Naive thymus-derived CD4-positive, alpha-beta T cell (primary cell): ENCODE results near the gene GTF2IRD1. TPM values are rescaled to one million over a fixed set of nuclear protein-coding genes. Genes with fewer than 3 reads are reported as not detected.
"Not testable (repeated sequence)": the region's sequence is repeated elsewhere in the genome, so short reads cannot be mapped to it uniquely, and the experiment has no call there.

Experiments used
- ATAC-seq: fragments of 150-1000 bp; cut with Tn5 transposase; 2 replicates; pipeline ENCODE4 v1.10.0; 2021; ENCODE audit warnings: mild to moderate bottlenecking, moderate library complexity
- CTCF ChIA-PET: fragments of 350-600 bp; sonication (Branson Sonifier 250); formaldehyde crosslinking; loops from one replicate; lab custom pipeline; 2021; ENCODE audit warnings: antibody characterized with exemption; lab: Charles Lee
- POLR2A ChIA-PET: fragments of 350-600 bp; sonication (Branson Sonifier 250); formaldehyde crosslinking; loops from one replicate; lab custom pipeline; 2021; ENCODE audit warnings: antibody characterized with exemption, inconsistent platforms; lab: Charles Lee
- DNase-seq, 9 donors: peaks; one replicate each; pipeline versions ENCODE4 v3.0.0 to v3.0.0-alpha.2; 2020 to 2022; ENCODE audit warnings: mixed read lengths in 1 of 9
- H3K27ac ChIP-seq: one replicate; pipeline ENCODE4 v1.7.0; 2013; ENCODE audit warnings: mild to moderate bottlenecking, low read depth, low read length, moderate library complexity
- H3K27me3 ChIP-seq, 2 donors: one replicate each; pipeline ENCODE4 v1.7.0; 2013; ENCODE audit warnings: low read length in 2 of 2, mild to moderate bottlenecking in 2 of 2, moderate library complexity in 2 of 2; ENCODE audit not compliant: control insufficient read depth in 2 of 2, insufficient read depth in 2 of 2
- H3K36me3 ChIP-seq, 3 experiments: 1 replicate in 2 of 3; 2 replicates in 1 of 3; pipeline ENCODE4 v1.7.0; 2013; ENCODE audit warnings: low read length in 3 of 3, mild to moderate bottlenecking in 3 of 3, moderate library complexity in 1 of 3; ENCODE audit not compliant: insufficient read depth in 3 of 3, control insufficient read depth in 2 of 3
- H3K4me1 ChIP-seq, 2 donors: one replicate each; pipeline ENCODE4 v1.7.0; 2013; ENCODE audit warnings: low read length in 2 of 2, mild to moderate bottlenecking in 2 of 2, moderate library complexity in 1 of 2; ENCODE audit not compliant: control insufficient read depth in 2 of 2, insufficient read depth in 2 of 2
- H3K4me3 ChIP-seq: 2 replicates; pipeline ENCODE4 v1.7.0; 2013; ENCODE audit warnings: mild to moderate bottlenecking, low read length
- H3K9me3 ChIP-seq, 3 experiments: 1 replicate in 2 of 3; 2 replicates in 1 of 3; pipeline ENCODE4 v1.7.0; 2013; ENCODE audit warnings: low read length in 3 of 3; ENCODE audit not compliant: control insufficient read depth in 2 of 3
- H3K27ac Mint-ChIP-seq, 9 donors: one replicate each; pipeline ENCODE4 v1.8.0; 2020 to 2022; ENCODE audit warnings: mixed read lengths in 9 of 9, mild to moderate bottlenecking in 8 of 9, moderate library complexity in 5 of 9, inconsistent platforms in 2 of 9
- H3K27me3 Mint-ChIP-seq, 5 donors: one replicate each; pipeline ENCODE4 v1.8.0; 2021 to 2022; ENCODE audit warnings: mixed read lengths in 5 of 5, mild to moderate bottlenecking in 1 of 5
- H3K36me3 Mint-ChIP-seq, 5 donors: one replicate each; pipeline ENCODE4 v1.8.0; 2020 to 2022; ENCODE audit warnings: mixed read lengths in 5 of 5, mild to moderate bottlenecking in 3 of 5, inconsistent platforms in 1 of 5
- H3K4me1 Mint-ChIP-seq, 7 donors: one replicate each; pipeline ENCODE4 v1.8.0; 2020 to 2022; ENCODE audit warnings: mixed read lengths in 7 of 7, mild to moderate bottlenecking in 3 of 7, inconsistent platforms in 1 of 7
- H3K4me3 Mint-ChIP-seq, 10 donors: one replicate each; pipeline ENCODE4 v1.8.0; 2020 to 2022; ENCODE audit warnings: mild to moderate bottlenecking in 10 of 10, mixed read lengths in 10 of 10, moderate library complexity in 6 of 10, inconsistent platforms in 2 of 10
- H3K9me3 Mint-ChIP-seq, 11 donors: one replicate each; pipeline ENCODE4 v1.8.0; 2020 to 2022; ENCODE audit warnings: mixed read lengths in 11 of 11, mild to moderate bottlenecking in 4 of 11, inconsistent platforms in 1 of 11, moderate library complexity in 1 of 11
- intact Hi-C, 2 donors: fragments of 100-400 bp; cut with micrococcal nuclease; formaldehyde crosslinking; loops; one replicate each; pipeline ENCODE4 v1.15.1; 2023
- polyA plus RNA-seq, 2 donors: library from polyadenylated mRNA; unstranded; fragments of 300-500 nt; fragmentation: Illumina TruSeq; gene quantifications; one replicate each; pipeline ENCODE4 v1.2.3, GENCODE V29; 2021
- total RNA-seq, 6 experiments: library from RNA in 5 of 6; stranded (reverse) in 5 of 6; gene quantifications; 1 replicate in 5 of 6; 2 replicates in 1 of 6; pipeline ENCODE4 v1.2.3 and lab custom pipeline; 2021 to 2026

Gene GTF2IRD1
- total and polyA plus RNA-seq, 7 experiments from 2014 or later = 0.07 to 5.6 (median 0.93) TPM; not detected in 1

- ChIA-PET POLR2A (no interaction called here), CTCF (no interaction called here)
- no peak for DNase-seq
- Histone ChIP-seq H3K9me3 (no peaks in the 10 kb centered on the region), H3K4me1 (no peaks in the 10 kb centered on the region), H3K4me3 (no peak overlapping the region), H3K27ac (no peak overlapping the region), H3K27me3 (no peaks in the 10 kb centered on the region), H3K36me3 (no peaks in the 10 kb centered on the region)
- Mint-ChIP-seq H3K4me3 (no peak overlapping the region), H3K4me1 (no peaks in the 10 kb centered on the region), H3K36me3 (no peaks in the 10 kb centered on the region), H3K27me3 (no peaks in the 10 kb centered on the region), H3K9me3 (no peaks in the 10 kb centered on the region), H3K27ac (no peak overlapping the region)
- ATAC-seq = no peak
- intact Hi-C loops = no loop called here
Observed at GRCh38 chr7:74535951-74536356, 82.2 kb downstream of the GTF2IRD1 start.

GRCh38 chr7:74541937-74542336, 88.2 kb downstream of the GTF2IRD1 start:
- H3K27me3 Mint-ChIP-seq, H3K36me3 Mint-ChIP-seq, H3K4me3 ChIP-seq, H3K36me3 ChIP-seq, H3K4me1 ChIP-seq, H3K4me3 Mint-ChIP-seq, CTCF ChIA-PET, H3K27me3 ChIP-seq, H3K4me1 Mint-ChIP-seq, ATAC-seq, intact Hi-C loops, H3K27ac ChIP-seq, DNase-seq, POLR2A ChIA-PET: not testable (repeated sequence)
- H3K9me3 Mint-ChIP-seq = peaks cover 0 to 11% (median 2%) of the 10 kb centered on the region in 11 donors
- peak overlapping the region in 1 of 9 donors; percentile 34 for H3K27ac Mint-ChIP-seq
- H3K9me3 ChIP-seq = peaks cover 0 to 11% (median 0%) of the 10 kb centered on the region in 3 experiments

GRCh38 chr7:74542558-74543117, 88.9 kb downstream of the GTF2IRD1 start:
- peaks cover 0 to 11% (median 0%) of the 10 kb centered on the region in 3 experiments for H3K9me3 ChIP-seq
- DNase-seq = no peak
- Mint-ChIP-seq H3K36me3 (no peaks in the 10 kb centered on the region), H3K27ac (no peak overlapping the region), H3K4me3 (no peak overlapping the region), H3K9me3 (peaks cover 0 to 11% (median 2%) of the 10 kb centered on the region in 11 donors), H3K4me1 (no peaks in the 10 kb centered on the region), H3K27me3 (no peaks in the 10 kb centered on the region)
- no peak overlapping the region for H3K27ac ChIP-seq
- ChIA-PET POLR2A (no interaction called here), CTCF (no interaction called here)
- H3K27me3 ChIP-seq = no peaks in the 10 kb centered on the region
- H3K4me1 ChIP-seq = no peaks in the 10 kb centered on the region
- intact Hi-C loops = no loop called here
- H3K36me3 ChIP-seq = no peaks in the 10 kb centered on the region
- H3K4me3 ChIP-seq = no peak overlapping the region
- ATAC-seq = no peak

GRCh38 chr7:74544706-74545469, 91.2 kb downstream of the GTF2IRD1 start:
- ChIA-PET CTCF (no interaction called here), POLR2A (no interaction called here)
- Mint-ChIP-seq H3K27ac (no peak overlapping the region), H3K4me3 (no peak overlapping the region), H3K27me3 (no peaks in the 10 kb centered on the region), H3K4me1 (no peaks in the 10 kb centered on the region), H3K36me3 (no peaks in the 10 kb centered on the region), H3K9me3 (peaks cover 0 to 11% (median 2%) of the 10 kb centered on the region in 11 donors)
- H3K4me1 ChIP-seq = no peaks in the 10 kb centered on the region
- no peak for ATAC-seq
- no peak overlapping the region for H3K4me3 ChIP-seq
- H3K9me3 ChIP-seq = peaks cover 0 to 11% (median 0%) of the 10 kb centered on the region in 3 experiments
- no peaks in the 10 kb centered on the region for H3K27me3 ChIP-seq
- no peak overlapping the region for H3K27ac ChIP-seq
- no peaks in the 10 kb centered on the region for H3K36me3 ChIP-seq
- intact Hi-C loops = loop anchor here (1.0 to 5.0 kb wide), 3 partner anchors 95 to 128 kb away; no protein-coding TSS in a partner anchor
- DNase-seq = no peak

- Mint-ChIP-seq H3K4me1 (no peaks in the 10 kb centered on the region), H3K27me3 (no peaks in the 10 kb centered on the region), H3K9me3 (peaks cover 0 to 11% (median 2%) of the 10 kb centered on the region in 11 donors), H3K36me3 (no peaks in the 10 kb centered on the region), H3K4me3 (no peak overlapping the region), H3K27ac (no peak overlapping the region)
- peaks cover 0 to 11% (median 0%) of the 10 kb centered on the region in 3 experiments for H3K9me3 ChIP-seq
- H3K27ac ChIP-seq = no peak overlapping the region
- H3K4me3 ChIP-seq = no peak overlapping the region
- no peaks in the 10 kb centered on the region for H3K27me3 ChIP-seq
- no peak for ATAC-seq
- intact Hi-C loops = loop anchor here (1.0 to 5.0 kb wide), 3 partner anchors 96 to 129 kb away; no protein-coding TSS in a partner anchor
- POLR2A ChIA-PET = no interaction called here
- DNase-seq = no peak
- CTCF ChIA-PET = interaction anchor here (0.7 kb wide), 1 partner anchor 330 kb away, joined by 4 read pairs; no protein-coding TSS in a partner anchor
- no peaks in the 10 kb centered on the region for H3K4me1 ChIP-seq
- H3K36me3 ChIP-seq = no peaks in the 10 kb centered on the region
Observed at GRCh38 chr7:74545921-74546320, 92.2 kb downstream of the GTF2IRD1 start.

- H3K36me3 Mint-ChIP-seq, H3K4me1 Mint-ChIP-seq, H3K36me3 ChIP-seq, H3K27me3 Mint-ChIP-seq, H3K27me3 ChIP-seq, H3K9me3 Mint-ChIP-seq, H3K4me3 Mint-ChIP-seq, CTCF ChIA-PET, H3K27ac ChIP-seq, intact Hi-C loops, POLR2A ChIA-PET, DNase-seq, H3K4me3 ChIP-seq, H3K4me1 ChIP-seq, H3K9me3 ChIP-seq: not testable (repeated sequence)
- H3K27ac Mint-ChIP-seq = peak overlapping the region in 1 of 9 donors; percentile 47
- peak; percentile 74 for ATAC-seq
Observed at GRCh38 chr7:74553596-74554012, 99.9 kb downstream of the GTF2IRD1 start.
